HUES64 (cell line): ENCODE measurements around the gene F10.
"Not testable (repeated sequence)": the region's sequence is repeated elsewhere in the genome, so short reads cannot be mapped to it uniquely, and the experiment has no call there.

Source experiments
- H3K27ac ChIP-seq: 2 replicates; pipeline ENCODE4 v1.7.0; 2013; ENCODE audit warnings: low read depth, low read length, inconsistent platforms
- H3K27me3 ChIP-seq: 2 replicates; pipeline ENCODE4 v1.6.1; 2013; ENCODE audit warnings: mild to moderate bottlenecking, low read length; ENCODE audit not compliant: insufficient read depth
- H3K36me3 ChIP-seq: 2 replicates; pipeline ENCODE4 v1.6.1; 2013; ENCODE audit warnings: mild to moderate bottlenecking, low read length; ENCODE audit not compliant: insufficient read depth
- H3K4me1 ChIP-seq: 2 replicates; pipeline ENCODE4 v1.6.1; 2013; ENCODE audit warnings: mild to moderate bottlenecking, low read length, moderate library complexity; ENCODE audit not compliant: insufficient read depth
- H3K4me3 ChIP-seq: 2 replicates; pipeline ENCODE4 v1.5.1; 2013; ENCODE audit warnings: mild to moderate bottlenecking, low read length, moderate library complexity
- H3K9ac ChIP-seq: 2 replicates; pipeline ENCODE4 v1.6.1; 2013; ENCODE audit warnings: mild to moderate bottlenecking, low read depth, low read length
- H3K9me3 ChIP-seq: 2 replicates; pipeline ENCODE4 v1.6.1; 2013; ENCODE audit warnings: low read depth, low read length; ENCODE audit not compliant: insufficient read depth
- WGBS: fragments of 150-250, 120-280 bp; methylation state at CpG from one replicate; pipeline ENCODE4 v1.1.7; 2013; ENCODE audit warnings: missing lambda C conversion rate; 5-methylcytosine and 5-hydroxymethylcytosine counted together

Gene F10

GRCh38 chr13:113157929-113158747 is 35.5 kb downstream of the F10 start, which contains the start of gene PROZ:
Gene PROZ, plus strand, starts transcription at chr13:113158648. Its CDS starts 13 bp downstream, at chr13:113158661.
- Histone ChIP-seq H3K9me3 (no peaks in the 10 kb centered on the region), H3K4me3 (no peak within 1 kb of the TSS), H3K36me3 (no peaks in the 10 kb centered on the region), H3K4me1 (peaks cover 15% of the 10 kb centered on the region; the same call in 1 of the 2 replicates), H3K27ac (no peak within 1 kb of the TSS), H3K9ac (0 out of 2 replicates have a peak within 1 kb of the TSS, but pooled peaks have one; percentile 10), H3K27me3 (peaks cover 7% of the 10 kb centered on the region)
- WGBS, result 62% methylated on average over 16 of the region's 16 CpGs

GRCh38 chr13:113158946-113159345 is 36.3 kb downstream of the F10 start:
- Histone ChIP-seq H3K36me3 (no peaks in the 10 kb centered on the region), H3K27me3 (no peaks in the 10 kb centered on the region), H3K4me3 (no peak overlapping the region), H3K27ac (no peak overlapping the region), H3K4me1 (peaks cover 14% of the 10 kb centered on the region; the same call in 1 of the 2 replicates), H3K9me3 (no peaks in the 10 kb centered on the region), H3K9ac (no peak overlapping the region)
- 69% methylated on average over 7 of the region's 7 CpGs for WGBS

- no peaks in the 10 kb centered on the region for H3K9me3 ChIP-seq
- H3K36me3 ChIP-seq, result no peaks in the 10 kb centered on the region
- H3K4me3 ChIP-seq, result no peak overlapping the region
- peaks cover 10% of the 10 kb centered on the region; the same call in 1 of the 2 replicates for H3K4me1 ChIP-seq
- no peaks in the 10 kb centered on the region for H3K27me3 ChIP-seq
- no peak overlapping the region for H3K27ac ChIP-seq
- no peak overlapping the region for H3K9ac ChIP-seq
- WGBS, result 82% methylated on average over 20 of the region's 20 CpGs
These were observed 37.1 kb downstream of the F10 start for GRCh38 chr13:113159701-113160100.

- Histone ChIP-seq H3K4me3 (no peak overlapping the region), H3K9ac (no peak overlapping the region), H3K9me3 (no peaks in the 10 kb centered on the region), H3K4me1 (peaks cover 9% of the 10 kb centered on the region; the same call in 1 of the 2 replicates), H3K27me3 (no peaks in the 10 kb centered on the region), H3K27ac (no peak overlapping the region), H3K36me3 (no peaks in the 10 kb centered on the region)
- WGBS, result 81% methylated on average over 12 of the region's 12 CpGs
These were observed 38.4 kb downstream of the F10 start for GRCh38 chr13:113160983-113161382.

- 22% methylated on average over 16 of the region's 16 CpGs for WGBS
- no peak overlapping the region for H3K4me3 ChIP-seq
- H3K9me3 ChIP-seq, result no peaks in the 10 kb centered on the region
- no peaks in the 10 kb centered on the region for H3K27me3 ChIP-seq
- no peaks in the 10 kb centered on the region for H3K36me3 ChIP-seq
- H3K4me1 ChIP-seq, result peaks cover 9% of the 10 kb centered on the region; the same call in 1 of the 2 replicates
- H3K27ac ChIP-seq, result no peak overlapping the region
- H3K9ac ChIP-seq, result no peak overlapping the region
These were observed 38.8 kb downstream of the F10 start for GRCh38 chr13:113161433-113161832.

GRCh38 chr13:113161975-113162374 is 39.4 kb downstream of the F10 start:
- 33% methylated on average over 6 of the region's 13 CpGs for WGBS
- not testable (repeated sequence) for H3K9ac ChIP-seq, H3K4me1 ChIP-seq, H3K36me3 ChIP-seq, H3K9me3 ChIP-seq, H3K27ac ChIP-seq, H3K4me3 ChIP-seq, H3K27me3 ChIP-seq

GRCh38 chr13:113162783-113163685 is 40.4 kb downstream of the F10 start:
- peaks cover 9% of the 10 kb centered on the region; the same call in 1 of the 2 replicates for H3K4me1 ChIP-seq
- H3K27ac ChIP-seq, result no peak overlapping the region
- H3K9me3 ChIP-seq, result no peaks in the 10 kb centered on the region
- 42% methylated on average over 25 of the region's 25 CpGs for WGBS
- no peaks in the 10 kb centered on the region for H3K27me3 ChIP-seq
- no peak overlapping the region for H3K9ac ChIP-seq
- peaks cover 10% of the 10 kb centered on the region for H3K36me3 ChIP-seq
- no peak overlapping the region for H3K4me3 ChIP-seq

GRCh38 chr13:113164492-113164891 is 41.9 kb downstream of the F10 start:
- Histone ChIP-seq H3K27ac (no peak overlapping the region), H3K4me3 (no peak overlapping the region), H3K9ac (no peak overlapping the region), H3K27me3 (no peaks in the 10 kb centered on the region), H3K4me1 (0 out of 2 replicates have a peak, but pooled peaks cover 3% of the 10 kb centered on the region), H3K9me3 (no peaks in the 10 kb centered on the region), H3K36me3 (peaks cover 24% of the 10 kb centered on the region)
- WGBS, result 92% methylated on average over 12 of the region's 12 CpGs

- H3K27ac ChIP-seq, result no peak overlapping the region
- H3K9ac ChIP-seq, result no peak overlapping the region
- H3K4me3 ChIP-seq, result no peak overlapping the region
- WGBS, result 95% methylated on average over 10 of the region's 10 CpGs
- H3K27me3 ChIP-seq, result no peaks in the 10 kb centered on the region
- peaks cover 29% of the 10 kb centered on the region for H3K36me3 ChIP-seq
- no peaks in the 10 kb centered on the region for H3K9me3 ChIP-seq
- H3K4me1 ChIP-seq, result peaks cover 13% of the 10 kb centered on the region
These were observed 43.7 kb downstream of the F10 start for GRCh38 chr13:113166266-113166665.

- Histone ChIP-seq H3K4me3 (no peak overlapping the region), H3K36me3 (peaks cover 33% of the 10 kb centered on the region), H3K9ac (no peak overlapping the region), H3K9me3 (no peaks in the 10 kb centered on the region), H3K4me1 (peaks cover 13% of the 10 kb centered on the region), H3K27me3 (no peaks in the 10 kb centered on the region), H3K27ac (no peak overlapping the region)
- 97% methylated on average over 5 of the region's 5 CpGs for WGBS
These were observed 44.1 kb downstream of the F10 start for GRCh38 chr13:113166681-113167080.

GRCh38 chr13:113167155-113167554 is 44.6 kb downstream of the F10 start:
- Histone ChIP-seq H3K4me1 (peaks cover 13% of the 10 kb centered on the region), H3K27ac (no peak overlapping the region), H3K36me3 (peaks cover 38% of the 10 kb centered on the region), H3K4me3 (no peak overlapping the region), H3K27me3 (no peaks in the 10 kb centered on the region), H3K9ac (no peak overlapping the region), H3K9me3 (no peaks in the 10 kb centered on the region)
- WGBS, result 98% methylated on average over 10 of the region's 10 CpGs
